Measurements from ENCODE around the gene LCA5L. TPM values are rescaled to one million over a fixed set of nuclear protein-coding genes. Genes with fewer than 3 reads are reported as not detected.

LCA5L gene
- total and polyA plus RNA-seq, 7 experiments from 2014 or later, result 0.24 TPM; not detected in 6

- no peak for ATAC-seq
- Histone ChIP-seq H3K4me3 (ENCODE audit: low read length) (no peak overlapping the region), H3K9me3 (ENCODE audit: control insufficient read depth in 2 of 3, low read length in 3 of 3) (no peaks in the 10 kb centered on the region), H3K27ac (ENCODE audit: low read depth, low read length) (no peak overlapping the region), H3K36me3 (ENCODE audit: control insufficient read depth in 2 of 3, insufficient read depth in 3 of 3, low read length in 3 of 3) (no peaks in the 10 kb centered on the region), H3K4me1 (ENCODE audit: control insufficient read depth in 2 of 2, insufficient read depth in 2 of 2, low read length in 2 of 2) (no peaks in the 10 kb centered on the region), H3K27me3 (ENCODE audit: control insufficient read depth in 2 of 2, insufficient read depth in 2 of 2, low read length in 2 of 2) (no peaks in the 10 kb centered on the region)
- peaks cover 0 to 23% (median 0%) of the 10 kb centered on the region in 5 donors for H3K27me3 Mint-ChIP-seq
- H3K9me3 Mint-ChIP-seq, result peaks cover 0 to 2% (median 0%) of the 10 kb centered on the region in 11 donors
- no peaks in the 10 kb centered on the region for H3K4me1 Mint-ChIP-seq
- CTCF ChIA-PET, result no interaction called here
- no peaks in the 10 kb centered on the region for H3K36me3 Mint-ChIP-seq
- no peak overlapping the region for H3K4me3 Mint-ChIP-seq
- no peak for DNase-seq
- POLR2A ChIA-PET, result no interaction called here
- intact Hi-C loops (cut with micrococcal nuclease), result no loop called here
- no peak overlapping the region for H3K27ac Mint-ChIP-seq
These were observed 6.8 kb upstream of the LCA5L start for GRCh38 chr21:39452207-39452969.

- Mint-ChIP-seq H3K27me3 (peaks cover 0 to 23% (median 0%) of the 10 kb centered on the region in 5 donors), H3K4me3 (no peak within 1 kb of the TSS), H3K27ac (no peak within 1 kb of the TSS), H3K36me3 (no peaks in the 10 kb centered on the region), H3K4me1 (peaks cover 0 to 2% (median 0%) of the 10 kb centered on the region in 7 donors), H3K9me3 (peaks cover 0 to 2% (median 0%) of the 10 kb centered on the region in 11 donors)
- no peaks in the 10 kb centered on the region for H3K27me3 ChIP-seq (ENCODE audit: control insufficient read depth in 2 of 2, insufficient read depth in 2 of 2, low read length in 2 of 2)
- H3K36me3 ChIP-seq (ENCODE audit: control insufficient read depth in 2 of 3, insufficient read depth in 3 of 3, low read length in 3 of 3), result no peaks in the 10 kb centered on the region
- ATAC-seq, result no peak
- H3K27ac ChIP-seq (ENCODE audit: low read depth, low read length), result no peak within 1 kb of the TSS
- DNase-seq, result no peak
- H3K9me3 ChIP-seq (ENCODE audit: control insufficient read depth in 2 of 3, low read length in 3 of 3), result no peaks in the 10 kb centered on the region
- H3K4me1 ChIP-seq (ENCODE audit: control insufficient read depth in 2 of 2, insufficient read depth in 2 of 2, low read length in 2 of 2), result no peaks in the 10 kb centered on the region
- CTCF ChIA-PET, result interaction anchor here (0.7 kb wide), 1 partner anchor 67 kb away, joined by 3 read pairs; no protein-coding TSS in a partner anchor
- intact Hi-C loops (cut with micrococcal nuclease), result no loop called here
- no peak within 1 kb of the TSS for H3K4me3 ChIP-seq (ENCODE audit: low read length)
- POLR2A ChIA-PET, result no interaction called here
These were observed 6.0 kb upstream of the LCA5L start, which contains the start of gene SH3BGR for GRCh38 chr21:39451332-39452206. TSS of gene SH3BGR (plus strand) at chr21:39451970. CDS start at chr21:39452097, 127 bp downstream.

GRCh38 chr21:39447264-39447663, 1.7 kb upstream of the LCA5L start:
- Mint-ChIP-seq H3K27me3 (peaks cover 0 to 45% (median 8%) of the 10 kb centered on the region in 5 donors), H3K27ac (peak overlapping the region in 3 of 9 donors; percentile 41 to 88 (median 60)), H3K4me1 (peaks cover 8 to 26% (median 14%) of the 10 kb centered on the region in 7 donors), H3K9me3 (peaks cover 0 to 4% (median 0%) of the 10 kb centered on the region in 11 donors), H3K4me3 (peak overlapping the region in 5 of 10 donors; percentile 8 to 91 (median 55)), H3K36me3 (no peaks in the 10 kb centered on the region)
- no peaks in the 10 kb centered on the region for H3K27me3 ChIP-seq (ENCODE audit: control insufficient read depth in 2 of 2, insufficient read depth in 2 of 2, low read length in 2 of 2)
- ChIA-PET CTCF (no interaction called here), POLR2A (no interaction called here)
- no peaks in the 10 kb centered on the region for H3K36me3 ChIP-seq (ENCODE audit: control insufficient read depth in 2 of 3, insufficient read depth in 3 of 3, low read length in 3 of 3)
- no peak overlapping the region for H3K27ac ChIP-seq (ENCODE audit: low read depth, low read length)
- no peaks in the 10 kb centered on the region for H3K9me3 ChIP-seq (ENCODE audit: control insufficient read depth in 2 of 3, low read length in 3 of 3)
- peaks cover 11 to 13% of the 10 kb centered on the region in 2 donors for H3K4me1 ChIP-seq (ENCODE audit: control insufficient read depth in 2 of 2, insufficient read depth in 2 of 2, low read length in 2 of 2)
- no peak overlapping the region for H3K4me3 ChIP-seq (ENCODE audit: low read length)
- DNase-seq, result no peak
- ATAC-seq, result no peak
- intact Hi-C loops (cut with micrococcal nuclease), result loop anchor here in 1 of 2 donors (5.0 kb wide), 1 partner anchor 1885 kb away; no protein-coding TSS in a partner anchor

GRCh38 chr21:39444421-39445180, 977 bp downstream of the LCA5L start:
- Histone ChIP-seq H3K9me3 (ENCODE audit: control insufficient read depth in 2 of 3, low read length in 3 of 3) (no peaks in the 10 kb centered on the region), H3K27me3 (ENCODE audit: control insufficient read depth in 2 of 2, insufficient read depth in 2 of 2, low read length in 2 of 2) (peaks cover 0 to 5% of the 10 kb centered on the region in 2 donors), H3K4me1 (ENCODE audit: control insufficient read depth in 2 of 2, insufficient read depth in 2 of 2, low read length in 2 of 2) (peaks cover 11 to 13% of the 10 kb centered on the region in 2 donors), H3K4me3 (ENCODE audit: low read length) (peak overlapping the region; percentile 83), H3K27ac (ENCODE audit: low read depth, low read length) (peak overlapping the region; percentile 76), H3K36me3 (ENCODE audit: control insufficient read depth in 2 of 3, insufficient read depth in 3 of 3, low read length in 3 of 3) (no peaks in the 10 kb centered on the region)
- Mint-ChIP-seq H3K4me3 (peak overlapping the region; percentile 91 to 99 (median 94)), H3K4me1 (peaks cover 8 to 26% (median 14%) of the 10 kb centered on the region in 7 donors), H3K9me3 (peaks cover 0 to 4% (median 0%) of the 10 kb centered on the region in 11 donors), H3K27me3 (peaks cover 5 to 47% (median 16%) of the 10 kb centered on the region in 5 donors), H3K36me3 (no peaks in the 10 kb centered on the region), H3K27ac (peak overlapping the region; percentile 85 to 98 (median 91))
- ATAC-seq (no peak), DNase-seq (peak in 1 of 9 donors; percentile 0)
- ChIA-PET POLR2A (no interaction called here), CTCF (interaction anchor here (0.6 kb wide), 1 partner anchor 305 kb away, joined by 4 read pairs; no protein-coding TSS in a partner anchor)
- intact Hi-C loops (cut with micrococcal nuclease), result loop anchor here (1.0 to 5.0 kb wide), 11 partner anchors 56 to 1882 kb away; partner anchors contain the start of genes PSMG1 (in 2 of the 2), BRWD1 (in 1 of the 2), ETS2 (in 1 of the 2) and HMGN1 (in 1 of the 2)

GRCh38 chr21:39441502-39442475, 3.8 kb downstream of the LCA5L start:
- CTCF ChIA-PET, result interaction anchor here (0.5 to 1.0 kb wide), 4 partner anchors 28 to 189 kb away, joined by 3 to 5 read pairs (median 4); no protein-coding TSS in a partner anchor
- Histone ChIP-seq H3K27ac (ENCODE audit: low read depth, low read length) (no peak overlapping the region), H3K36me3 (ENCODE audit: control insufficient read depth in 2 of 3, insufficient read depth in 3 of 3, low read length in 3 of 3) (no peaks in the 10 kb centered on the region), H3K9me3 (ENCODE audit: control insufficient read depth in 2 of 3, low read length in 3 of 3) (no peaks in the 10 kb centered on the region), H3K4me3 (ENCODE audit: low read length) (no peak overlapping the region), H3K27me3 (ENCODE audit: control insufficient read depth in 2 of 2, insufficient read depth in 2 of 2, low read length in 2 of 2) (peaks cover 0 to 5% of the 10 kb centered on the region in 2 donors), H3K4me1 (ENCODE audit: control insufficient read depth in 2 of 2, insufficient read depth in 2 of 2, low read length in 2 of 2) (peaks cover 11 to 13% of the 10 kb centered on the region in 2 donors)
- DNase-seq (peak in 7 of 9 donors; percentile 2 to 43 (median 33)), ATAC-seq (peak; percentile 58)
- Mint-ChIP-seq H3K4me3 (no peak overlapping the region), H3K27ac (peak overlapping the region in 1 of 9 donors; percentile 1), H3K9me3 (peaks cover 0 to 5% (median 0%) of the 10 kb centered on the region in 11 donors), H3K4me1 (peaks cover 8 to 26% (median 13%) of the 10 kb centered on the region in 7 donors), H3K27me3 (peaks cover 22 to 57% (median 32%) of the 10 kb centered on the region in 5 donors), H3K36me3 (peaks cover 0 to 6% (median 5%) of the 10 kb centered on the region in 5 donors)
- intact Hi-C loops (cut with micrococcal nuclease), result loop anchor here (1.0 to 5.0 kb wide), 2 partner anchors 707 to 934 kb away; no protein-coding TSS in a partner anchor
- POLR2A ChIA-PET, result no interaction called here
